Ovary (tissue), 9 donors: Measurements from ENCODE around the gene AIG1. TPM values are rescaled to one million over a fixed set of nuclear protein-coding genes. Genes with fewer than 3 reads are reported as not detected.
A peak's percentile ranks its signal among the peaks of the same experiment; 100 is the strongest.

ENCODE experiments used
- DNase-seq, 5 donors: peaks; one replicate each; pipeline ENCODE4 v3.0.0-alpha.2; 2019 to 2020
- H3K27ac ChIP-seq, 2 donors: fragments of 200-600 bp; one replicate each; pipeline versions ENCODE4 v1.5.1 to v1.8.0; 2019 to 2022
- H3K27me3 ChIP-seq: fragments of 200-600 bp; one replicate; pipeline ENCODE4 v1.8.0; 2022
- H3K36me3 ChIP-seq: fragments of 200-600 bp; sonication (generic); one replicate; pipeline ENCODE4 v1.5.1; 2019
- H3K4me1 ChIP-seq: one replicate; pipeline ENCODE4 v1.8.1; 2013; ENCODE audit warnings: mild to moderate bottlenecking, moderate library complexity; ENCODE audit not compliant: insufficient read depth
- H3K4me3 ChIP-seq: fragments of 200-600 bp; sonication (generic); one replicate; pipeline ENCODE4 v1.5.1; 2017
- H3K9me3 ChIP-seq, 2 donors: fragments of 200-600 bp in 1 of 2; sonication (generic) in 1 of 2; one replicate each; pipeline versions ENCODE4 v1.5.1 to v1.8.1; 2013 to 2019; ENCODE audit warnings: mild to moderate bottlenecking in 1 of 2, moderate library complexity in 1 of 2
- EP300 ChIP-seq: sonication (generic); formaldehyde crosslinking; IDR thresholded peaks from one replicate; pipeline ENCODE4 v1.6.1; 2017; ENCODE audit warnings: antibody characterized with exemption
- POLR2A ChIP-seq: fragments of 450-650 bp; IDR thresholded peaks from one replicate; pipeline ENCODE4 v1.6.1; 2017; ENCODE audit warnings: antibody characterized with exemption, mild to moderate bottlenecking, moderate library complexity
- WGBS, 3 donors: extraction: QIAGEN DNeasy Blood & Tissue Kit in 1 of 3; methylation state at CpG; one replicate each; pipeline versions ENCODE4 v1.1.5 to v1.1.7; 2013 to 2017; 5-methylcytosine and 5-hydroxymethylcytosine counted together
- intact Hi-C, 4 donors: fragments of 100-400 bp; cut with DNase I; formaldehyde crosslinking; loops; one replicate each; pipeline versions ENCODE4 v1.11.0 to v1.15.1; 2022 to 2023
- polyA plus RNA-seq, 2 donors: library from polyadenylated mRNA; stranded (reverse); fragments of 200-250 nt in 1 of 2; fragments of 350-450 nt in 1 of 2; fragmentation: Illumina TruSeq in 1 of 2; extraction: RNeasy Lipid Tissue Mini Kit (QIAGEN cat#74804) in 1 of 2; gene quantifications; one replicate each; pipeline ENCODE4 v1.2.3, GENCODE V29; 2013 to 2014
- total RNA-seq, 7 donors: library from RNA; depleted of rRNA in 2 of 7; stranded (reverse); fragments of >200 nt in 2 of 7; fragmentation: NEBNext Ultra II Directional in 3 of 7; extraction: Animal tissue kit (Norgen Biotek cat#: 25700) in 3 of 7; gene quantifications; one replicate each; pipeline versions ENCODE4 v1.1.0 to v1.2.4, GENCODE V29; 2016 to 2023
- TF ChIP-seq, protein P1 (sequence below), 3 donors: fragments of 450-650 bp in 2 of 3; fragments of 200-600 bp in 1 of 3; IDR thresholded peaks; one replicate each; pipeline versions ENCODE4 v1.5.1 to v1.8.0; 2016 to 2022; ENCODE audit warnings: antibody characterized with exemption in 3 of 3, mild to moderate bottlenecking in 1 of 3
- donor health status: DM: no; HTN: no; CAD: no; lungs with moderate emphysema.
- donor health status: DM: no; HTN: no; CAD: no.
- donor health status: Bipolar disorder and iron deficiency.
- donor health status: DM: yes; HTN: yes; CAD: no.
- donor health status: DM: no; HTN: no; CAD: no.
- donor health status: DM: yes; HTN: yes; CAD: no.

AIG1 gene
- total and polyA plus RNA-seq, 9 donors: 27.8 to 91.0 (median 37.3) TPM

GRCh38 chr6:143349530-143349929, 288.8 kb downstream of the AIG1 start:
- Histone ChIP-seq H3K4me1 (no peaks in the 10 kb centered on the region), H3K4me3 (no peak overlapping the region), H3K9me3 (no peaks in the 10 kb centered on the region), H3K27me3 (no peaks in the 10 kb centered on the region), H3K27ac (no peak overlapping the region), H3K36me3 (no peaks in the 10 kb centered on the region)
- WGBS, 3 donors: 85 to 98% (median 96%) methylated on average over 1 of the region's 1 CpG
- TF ChIP-seq EP300 (no peak), POLR2A (no peak)
- TF ChIP-seq, protein P1, sequence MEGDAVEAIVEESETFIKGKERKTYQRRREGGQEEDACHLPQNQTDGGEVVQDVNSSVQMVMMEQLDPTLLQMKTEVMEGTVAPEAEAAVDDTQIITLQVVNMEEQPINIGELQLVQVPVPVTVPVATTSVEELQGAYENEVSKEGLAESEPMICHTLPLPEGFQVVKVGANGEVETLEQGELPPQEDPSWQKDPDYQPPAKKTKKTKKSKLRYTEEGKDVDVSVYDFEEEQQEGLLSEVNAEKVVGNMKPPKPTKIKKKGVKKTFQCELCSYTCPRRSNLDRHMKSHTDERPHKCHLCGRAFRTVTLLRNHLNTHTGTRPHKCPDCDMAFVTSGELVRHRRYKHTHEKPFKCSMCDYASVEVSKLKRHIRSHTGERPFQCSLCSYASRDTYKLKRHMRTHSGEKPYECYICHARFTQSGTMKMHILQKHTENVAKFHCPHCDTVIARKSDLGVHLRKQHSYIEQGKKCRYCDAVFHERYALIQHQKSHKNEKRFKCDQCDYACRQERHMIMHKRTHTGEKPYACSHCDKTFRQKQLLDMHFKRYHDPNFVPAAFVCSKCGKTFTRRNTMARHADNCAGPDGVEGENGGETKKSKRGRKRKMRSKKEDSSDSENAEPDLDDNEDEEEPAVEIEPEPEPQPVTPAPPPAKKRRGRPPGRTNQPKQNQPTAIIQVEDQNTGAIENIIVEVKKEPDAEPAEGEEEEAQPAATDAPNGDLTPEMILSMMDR (IDR thresholded peaks at IDR 0.05): no peak
- DNase-seq: no peak
- intact Hi-C loops: no loop called here

DNA sequence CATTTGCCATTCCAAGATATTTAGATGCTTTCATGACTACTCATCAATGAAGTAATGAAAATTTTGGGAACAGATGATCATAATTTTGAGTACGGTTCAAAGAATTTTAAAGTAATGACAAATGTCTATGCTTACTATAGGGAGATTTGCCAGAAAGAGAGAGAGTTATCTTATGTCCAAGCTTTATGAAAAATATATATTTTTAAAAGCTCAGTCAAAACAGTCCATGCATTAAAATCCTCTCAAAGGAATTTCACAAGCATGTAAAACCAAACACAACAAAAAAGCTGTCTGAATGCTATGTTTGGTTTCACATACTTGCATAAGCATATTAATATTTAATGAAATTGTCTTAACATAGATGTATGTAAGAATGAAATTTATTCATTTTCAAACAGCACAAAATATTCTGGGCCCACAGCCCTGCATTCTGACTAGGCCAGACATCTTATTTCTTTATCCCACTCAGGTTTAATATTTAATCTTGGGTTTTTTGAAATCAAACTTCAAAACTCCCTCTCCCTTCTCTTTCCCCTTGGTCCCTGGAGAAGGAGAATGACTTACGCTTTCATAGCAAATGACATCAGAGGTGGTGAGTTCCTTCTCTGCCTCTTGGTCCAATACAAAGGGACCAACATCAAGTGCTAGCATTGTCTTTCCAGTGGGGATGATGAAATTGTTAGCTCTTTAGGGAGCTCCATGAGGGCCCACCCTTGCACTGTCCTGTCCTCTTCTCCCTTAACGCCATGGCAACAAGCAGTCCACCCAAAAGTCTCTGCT, 295.6 kb downstream of the AIG1 start:
- Histone ChIP-seq H3K4me1 (no peaks in the 10 kb centered on the region), H3K27me3 (no peaks in the 10 kb centered on the region), H3K36me3 (no peaks in the 10 kb centered on the region), H3K4me3 (no peak overlapping the region), H3K27ac (no peak overlapping the region), H3K9me3 (no peaks in the 10 kb centered on the region)
- WGBS, 3 donors: 64 to 84% (median 68%) methylated on average over 3 of the region's 3 CpGs
- TF ChIP-seq POLR2A: no peak
- TF ChIP-seq, protein P1 (IDR thresholded peaks at IDR 0.05): no peak
- no peak for TF ChIP-seq EP300
- intact Hi-C loops: no loop called here
- no peak for DNase-seq

- Histone ChIP-seq H3K27me3 (no peaks in the 10 kb centered on the region), H3K4me3 (no peak overlapping the region), H3K27ac (no peak overlapping the region), H3K4me1 (no peaks in the 10 kb centered on the region), H3K9me3 (no peaks in the 10 kb centered on the region), H3K36me3 (no peaks in the 10 kb centered on the region)
- intact Hi-C loops: no loop called here
- no peak for DNase-seq
- no peak for TF ChIP-seq EP300
- TF ChIP-seq, protein P1 (IDR thresholded peaks at IDR 0.05): no peak
- TF ChIP-seq POLR2A: no peak
Observed at GRCh38 chr6:143357152-143357551, 296.5 kb downstream of the AIG1 start.

- TF ChIP-seq EP300 (no peak), POLR2A (no peak)
- TF ChIP-seq, protein P1 (IDR thresholded peaks at IDR 0.05): no peak
- no peaks in the 10 kb centered on the region for H3K4me1 ChIP-seq
- no peaks in the 10 kb centered on the region for H3K36me3 ChIP-seq
- H3K27me3 ChIP-seq: no peaks in the 10 kb centered on the region
- intact Hi-C loops: no loop called here
- WGBS, 3 donors: 5 to 12% (median 7%) methylated on average over 1 of the region's 1 CpG
- peak in 1 of 5 donors; percentile 39 for DNase-seq
- H3K27ac ChIP-seq: no peak overlapping the region
- no peak overlapping the region for H3K4me3 ChIP-seq
- no peaks in the 10 kb centered on the region for H3K9me3 ChIP-seq
Observed at GRCh38 chr6:143357561-143358255, 297.0 kb downstream of the AIG1 start.
